SHP77 treated with DMSO at 0.1 percent for 48 hours (cell line): ENCODE measurements around the gene PAX5.

Experiments
- DNase-seq: peaks from one replicate; lab custom pipeline; 2025; lab: John Stamatoyannopoulos, UW

Gene PAX5

DNA sequence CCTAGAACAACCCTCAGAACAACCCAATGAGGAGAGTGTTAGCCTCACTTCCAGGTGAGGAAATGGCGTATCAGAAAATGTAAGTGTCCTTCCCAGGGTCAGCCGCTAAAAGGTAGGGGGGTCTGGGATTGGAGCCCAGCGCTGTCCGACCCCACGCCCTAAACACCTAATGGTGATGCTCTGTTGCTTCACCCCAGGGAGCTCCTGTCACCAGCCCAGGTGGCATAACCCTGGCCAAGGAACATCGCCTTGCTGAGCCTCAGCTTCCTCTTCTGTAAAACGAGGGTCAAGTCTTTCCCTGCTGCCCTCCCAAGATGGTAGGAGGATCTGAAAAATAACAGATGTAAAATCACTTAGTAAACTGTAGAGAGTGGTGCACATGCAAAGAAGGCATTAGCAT, 132.5 kb downstream of the PAX5 start:
- DNase-seq: no peak

DNA sequence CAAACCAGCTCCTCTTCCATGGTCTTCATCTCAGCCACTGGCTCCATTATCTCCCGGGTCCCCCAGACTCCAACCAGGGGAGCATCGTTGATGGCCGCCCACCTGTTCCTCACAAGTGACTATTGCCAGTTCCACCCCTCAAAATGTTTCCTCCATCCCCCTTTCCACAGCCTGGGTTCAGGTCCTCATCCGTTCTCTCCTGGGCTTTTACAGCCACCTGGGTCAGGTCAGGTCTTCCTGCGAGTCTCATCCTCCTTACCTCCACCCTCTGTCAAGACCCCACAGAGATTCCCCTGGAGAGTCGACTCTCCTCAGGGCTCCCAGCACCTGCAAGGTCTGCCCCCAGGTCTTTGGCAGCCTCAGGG, 133.2 kb downstream of the PAX5 start:
- DNase-seq: no peak

DNA sequence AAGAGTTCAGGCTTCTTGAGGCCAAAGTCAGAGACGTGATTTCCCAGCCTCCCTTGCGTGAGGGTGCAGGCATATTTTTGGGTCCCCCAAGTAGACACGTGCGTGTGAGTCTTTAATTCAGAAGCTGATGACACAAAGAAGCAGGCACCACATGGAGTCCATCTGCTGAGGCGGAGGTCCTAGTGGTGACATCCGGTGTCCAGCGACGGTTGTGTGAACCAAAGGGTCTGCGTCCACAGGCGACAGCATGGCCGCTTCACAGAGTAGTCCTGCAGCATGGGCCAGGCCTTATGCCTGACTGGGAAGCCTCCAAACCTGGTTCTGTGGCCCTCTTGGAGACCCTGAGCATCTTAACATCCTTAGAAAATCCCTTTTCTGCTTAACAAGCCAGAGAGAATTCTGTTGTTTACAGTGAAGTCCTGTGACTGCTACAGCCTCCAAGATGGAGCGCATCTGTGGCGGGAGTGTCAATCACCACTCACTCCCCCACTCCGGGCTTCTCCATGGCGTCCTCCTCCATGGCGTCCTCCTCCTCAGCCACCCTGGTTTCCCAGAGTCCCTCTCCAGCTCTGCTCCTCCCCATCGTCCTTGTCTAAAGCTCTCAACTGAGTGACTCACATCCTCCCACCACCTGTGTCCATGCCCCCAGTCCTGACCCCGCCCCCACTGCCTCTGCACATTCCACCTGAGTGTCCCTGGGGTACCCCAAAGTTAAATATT, 133.8 kb downstream of the PAX5 start:
- DNase-seq: no peak

DNA sequence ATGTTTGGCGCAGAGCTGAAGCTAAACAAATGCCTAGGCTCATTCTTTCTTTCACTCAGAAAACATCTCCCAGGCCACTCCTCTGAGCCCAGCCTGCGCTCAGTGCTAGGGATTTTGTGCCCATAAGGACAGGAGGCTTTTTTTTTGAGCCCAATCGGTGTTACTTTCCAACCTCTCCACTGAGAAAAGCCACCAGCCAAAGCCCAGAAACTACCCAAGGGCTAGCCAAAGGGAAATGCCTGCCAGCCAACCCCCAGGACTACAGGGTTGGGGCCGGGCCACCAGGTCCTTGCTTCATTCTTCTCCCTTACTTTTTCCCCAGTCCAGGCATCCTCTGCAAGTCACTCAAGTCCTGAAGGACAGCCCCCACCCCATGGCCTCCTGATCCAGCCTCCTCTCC, 134.7 kb downstream of the PAX5 start:
- no peak for DNase-seq

DNA sequence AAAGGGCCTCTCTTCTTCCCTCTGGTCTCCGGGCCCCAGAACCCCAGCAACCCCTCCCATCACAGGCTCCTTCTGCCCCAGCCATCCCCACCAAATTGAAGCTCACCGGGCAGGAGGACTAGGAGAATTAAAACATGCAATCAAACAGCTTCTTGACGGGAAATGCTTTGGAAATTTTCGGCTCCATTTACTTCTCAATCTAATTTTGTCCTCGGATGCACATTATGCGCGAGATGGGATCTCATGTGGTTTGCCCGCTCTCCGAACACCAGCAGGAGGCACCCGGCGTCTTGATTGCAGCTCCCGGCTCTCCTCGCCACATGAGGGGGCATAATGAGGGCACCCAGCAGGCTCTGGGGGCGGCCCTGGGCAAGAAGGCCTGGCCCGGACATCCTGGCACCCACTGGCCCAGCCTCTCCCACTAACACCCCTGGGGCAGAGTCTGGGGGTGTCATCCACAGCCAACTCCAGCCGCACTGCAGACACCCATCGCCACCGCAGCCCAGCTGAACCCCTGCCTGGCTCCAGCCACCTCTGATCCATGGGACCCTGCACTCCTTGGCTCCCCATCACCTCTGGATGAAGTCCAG, 135.5 kb downstream of the PAX5 start:
- no peak for DNase-seq

DNA sequence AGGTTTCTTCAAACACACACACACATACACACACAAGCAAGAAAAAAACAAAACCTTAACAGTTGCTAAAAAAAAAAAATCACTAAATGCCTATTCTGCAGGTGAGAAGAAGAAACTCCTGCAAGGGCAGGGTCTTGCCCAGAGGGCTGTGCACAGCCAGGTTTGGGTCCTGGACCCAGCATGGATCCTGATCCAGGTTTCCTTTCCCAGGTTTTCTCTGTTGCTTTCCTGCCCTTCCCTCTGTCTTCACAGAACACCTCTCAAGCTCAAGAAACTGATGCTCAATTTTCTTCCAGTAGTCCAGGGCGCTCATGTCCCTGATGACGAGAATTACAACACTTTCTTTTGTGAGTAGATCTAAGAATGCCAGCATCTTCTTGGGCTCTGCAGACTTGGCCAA, 136.6 kb downstream of the PAX5 start:
- DNase-seq: no peak

DNA sequence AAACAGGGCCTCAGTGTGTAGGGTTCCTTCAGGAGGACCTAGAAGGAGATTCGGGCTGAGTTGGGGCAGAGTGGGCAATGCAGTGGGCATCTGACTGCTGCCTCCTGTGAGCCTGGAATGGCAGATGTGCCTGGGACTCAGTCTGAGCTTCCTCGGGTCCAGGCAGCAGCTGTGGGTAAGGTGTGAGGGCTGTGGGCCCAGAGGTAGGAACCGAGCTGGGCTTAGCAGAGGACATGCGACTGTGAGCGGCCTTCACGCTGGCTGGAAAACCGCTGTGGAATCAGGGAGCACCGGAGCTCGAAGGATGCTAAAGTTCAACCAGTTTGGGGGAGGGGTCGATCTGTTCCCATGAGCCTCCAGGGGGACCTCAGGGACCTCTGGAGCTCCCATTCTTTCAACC, 137.0 kb downstream of the PAX5 start:
- DNase-seq: no peak

DNA sequence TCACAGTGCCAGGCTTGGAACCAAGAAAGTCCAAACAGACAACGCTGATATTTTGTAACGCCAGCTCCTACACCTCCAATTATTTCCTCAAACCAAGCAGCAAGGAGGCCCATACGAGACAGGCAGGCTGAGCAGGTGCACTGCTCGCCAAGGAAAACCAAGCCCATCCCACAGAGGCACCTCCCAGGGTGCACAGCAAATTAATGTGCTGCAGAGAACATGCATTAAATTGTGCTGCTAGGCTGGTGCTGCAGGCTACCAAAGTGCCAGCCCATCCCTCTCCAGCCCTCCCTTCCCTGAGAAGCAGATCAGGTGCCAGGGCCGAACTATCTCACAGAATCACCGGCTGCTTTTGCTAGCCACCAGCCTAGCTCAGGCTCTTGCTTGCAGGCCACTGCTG, 137.8 kb downstream of the PAX5 start:
- no peak for DNase-seq

DNA sequence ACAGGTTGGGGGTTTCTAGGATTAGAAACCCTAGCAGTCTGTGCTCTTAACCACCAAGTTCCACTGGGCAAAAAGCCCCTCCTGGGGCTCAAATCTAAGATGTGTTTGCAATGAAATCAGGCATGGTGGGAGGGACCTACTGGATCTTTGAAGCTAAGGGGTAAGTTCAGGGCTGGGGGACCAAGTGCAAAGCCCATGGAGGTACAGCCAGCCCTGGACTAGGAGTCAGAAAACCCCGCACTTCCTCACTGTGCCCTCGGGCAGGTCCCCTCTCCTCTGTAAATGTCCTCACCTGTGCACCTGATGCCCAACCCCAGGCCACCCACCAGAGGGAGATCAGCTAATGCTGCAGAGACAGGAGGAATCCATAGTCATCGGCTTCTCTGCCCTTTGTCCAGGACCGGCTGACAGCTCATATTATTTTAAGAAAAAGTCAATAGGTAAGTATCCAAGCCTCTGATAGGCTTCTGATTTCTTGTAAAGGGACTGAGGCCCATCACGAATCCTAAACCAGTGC, 138.3 kb downstream of the PAX5 start:
- no peak for DNase-seq

DNA sequence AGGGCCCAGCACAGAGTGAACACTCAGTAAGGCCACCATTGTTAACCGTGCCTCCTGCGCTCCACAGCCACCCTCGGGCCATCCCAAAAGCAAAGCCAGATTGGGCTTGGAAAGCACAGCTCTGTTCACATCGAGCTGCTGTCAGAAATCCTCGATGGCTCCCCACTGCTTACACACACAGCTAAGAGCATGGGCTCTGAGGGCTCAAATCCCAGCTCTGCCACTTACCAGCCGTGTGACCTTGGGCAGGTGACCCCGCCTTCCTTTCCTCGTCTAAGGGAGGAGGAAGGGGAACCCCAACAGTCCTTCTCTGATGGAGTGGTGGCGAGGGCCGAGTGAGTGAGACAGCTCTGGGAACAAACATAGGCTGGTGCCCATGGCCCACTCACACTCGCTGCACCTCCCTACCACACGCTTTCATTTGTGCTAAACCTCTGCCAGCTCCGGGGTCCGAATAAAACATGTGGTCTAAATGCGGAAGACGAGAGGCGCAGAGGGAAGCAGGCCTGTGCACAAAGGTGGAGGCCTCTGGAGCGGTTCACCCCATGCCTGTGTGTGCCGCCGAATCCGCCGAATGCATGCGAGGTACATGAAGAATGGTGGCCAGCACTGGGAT, 139.3 kb downstream of the PAX5 start:
- no peak for DNase-seq

DNA sequence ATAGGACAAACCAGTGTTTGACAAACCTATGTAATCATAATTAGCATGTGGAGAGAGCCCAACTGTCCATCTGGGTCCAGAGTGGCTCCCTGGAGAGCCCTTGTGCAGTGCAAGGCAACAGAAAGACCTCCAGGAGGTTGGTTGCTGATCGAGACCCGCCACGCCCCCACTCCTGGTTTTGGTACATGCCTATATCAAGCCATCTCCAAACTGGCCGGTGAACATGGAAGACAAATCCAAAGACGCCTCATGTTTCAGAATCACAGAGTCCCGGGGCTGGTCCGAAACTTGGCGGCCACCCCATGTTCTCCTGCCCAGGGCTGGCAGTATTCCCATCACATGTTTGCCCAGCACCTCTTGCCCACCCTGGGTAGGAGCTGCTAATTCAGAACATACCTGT, 140.2 kb downstream of the PAX5 start:
- DNase-seq: no peak

DNA sequence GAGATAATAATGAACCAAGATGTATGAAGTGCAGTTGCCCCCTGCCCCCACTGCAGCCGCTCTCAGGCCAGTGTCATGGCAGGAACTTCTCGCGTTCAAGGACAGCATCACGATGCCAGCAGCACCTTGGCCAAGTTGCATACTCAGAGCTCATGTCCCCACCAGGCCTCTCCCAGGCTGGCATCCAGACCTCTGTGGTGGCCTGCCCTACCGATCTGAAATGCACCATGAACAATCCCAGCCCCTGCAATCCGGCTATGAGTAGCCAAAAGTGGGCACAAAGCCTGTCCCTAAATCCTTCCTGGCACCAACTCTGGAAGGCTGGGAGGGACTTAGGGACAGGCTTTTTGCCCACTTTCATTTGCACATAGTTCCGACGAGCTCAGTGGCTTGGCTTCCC, 140.9 kb downstream of the PAX5 start:
- DNase-seq: no peak

DNA sequence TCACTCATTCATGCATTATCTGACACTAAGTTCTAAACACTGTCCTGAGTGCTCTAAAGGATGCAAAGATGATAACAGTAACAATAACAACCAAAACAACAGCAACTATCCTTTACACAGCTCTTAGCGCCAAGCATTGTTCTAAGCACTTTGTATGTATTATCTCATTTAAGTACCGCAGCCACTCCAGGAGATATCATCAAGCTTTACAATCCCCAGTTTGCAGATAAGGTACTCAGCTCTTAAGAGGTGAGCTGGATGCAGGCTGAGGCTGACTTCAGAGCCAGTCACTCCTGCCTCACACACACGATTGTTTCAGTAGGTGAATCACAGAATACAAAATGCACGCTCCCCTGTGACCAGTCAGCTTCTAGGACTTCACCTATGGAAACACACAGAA, 141.8 kb downstream of the PAX5 start:
- DNase-seq: no peak

DNA sequence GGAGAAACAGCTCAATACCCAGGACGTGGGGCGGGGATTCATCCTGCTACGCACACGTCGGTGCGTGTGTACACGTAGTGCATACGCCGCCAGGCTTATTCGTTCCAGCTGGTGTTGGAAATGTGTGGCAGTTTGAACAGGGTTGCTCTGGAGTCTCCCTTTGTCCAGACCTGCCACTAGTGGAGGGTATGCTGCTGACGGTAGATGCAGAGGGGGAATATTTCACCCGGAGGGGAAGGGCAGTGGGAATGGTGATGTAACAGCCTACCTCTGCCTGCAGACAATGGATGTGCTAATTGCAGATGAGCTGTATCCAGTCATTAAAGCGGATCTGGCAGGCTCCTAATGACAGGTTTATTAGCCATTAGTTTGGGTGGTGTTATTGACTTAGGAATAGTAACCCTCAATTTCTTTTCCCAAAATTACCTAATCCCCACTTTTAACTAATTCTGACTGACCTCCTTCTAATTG, 142.7 kb downstream of the PAX5 start:
- no peak for DNase-seq

DNA sequence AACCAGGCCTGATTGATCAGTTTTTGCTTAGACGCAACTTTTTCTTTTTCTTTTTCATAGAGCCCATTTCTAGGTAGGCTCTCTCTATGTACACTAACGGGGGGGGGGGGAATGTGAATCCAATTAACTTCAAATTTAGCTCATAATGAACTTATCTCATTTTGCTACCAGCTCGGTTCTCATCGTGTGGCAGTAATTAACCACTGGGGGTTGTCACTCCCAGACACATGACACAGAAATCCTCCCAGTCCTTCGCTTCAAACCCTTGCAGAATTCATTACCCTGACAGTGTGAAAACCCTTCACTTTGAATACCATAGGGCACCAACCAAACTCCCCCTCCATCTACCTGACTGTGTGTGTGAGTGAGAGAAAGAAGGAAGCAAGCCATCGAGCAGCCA, 144.2 kb downstream of the PAX5 start:
- DNase-seq: no peak

DNA sequence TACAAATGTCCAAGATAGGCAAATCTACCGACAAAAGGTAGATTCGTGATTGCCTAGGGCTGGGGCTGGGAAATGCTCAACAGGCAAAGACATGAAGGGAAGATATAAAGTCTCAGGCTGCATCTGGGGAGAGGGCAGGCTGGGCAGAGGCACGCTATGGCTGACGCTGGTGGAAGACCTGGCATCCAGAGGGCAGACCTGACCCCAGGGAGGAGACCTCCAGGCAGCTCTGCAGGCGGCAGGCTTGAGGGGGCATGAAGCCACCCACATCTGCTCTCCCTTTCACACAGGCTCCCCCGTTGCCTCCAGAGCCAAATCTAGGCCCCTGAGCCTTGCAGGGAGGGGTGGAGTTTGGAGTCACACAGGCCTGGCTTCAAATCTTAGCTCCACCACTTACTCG, 145.5 kb downstream of the PAX5 start:
- DNase-seq: no peak

DNA sequence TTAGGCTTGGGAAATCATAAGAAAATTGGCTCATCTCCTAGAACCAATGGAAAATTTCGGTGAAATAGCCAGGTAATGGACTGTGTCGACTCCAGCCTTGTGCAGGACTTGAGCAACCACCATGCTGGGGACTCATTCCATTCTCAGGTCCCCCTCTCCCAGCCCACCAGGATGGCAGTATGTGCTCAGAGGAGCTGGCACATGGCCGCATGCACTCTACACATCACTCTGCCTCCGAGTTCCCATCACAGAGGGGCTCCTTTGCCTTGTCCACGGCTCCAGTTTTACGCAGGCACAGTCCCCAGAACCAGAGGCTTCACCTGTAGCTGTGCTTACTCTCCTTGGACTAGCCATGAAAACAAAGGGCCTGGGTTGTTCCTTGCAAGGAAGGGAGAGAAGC, 149.3 kb downstream of the PAX5 start:
- DNase-seq: no peak

DNA sequence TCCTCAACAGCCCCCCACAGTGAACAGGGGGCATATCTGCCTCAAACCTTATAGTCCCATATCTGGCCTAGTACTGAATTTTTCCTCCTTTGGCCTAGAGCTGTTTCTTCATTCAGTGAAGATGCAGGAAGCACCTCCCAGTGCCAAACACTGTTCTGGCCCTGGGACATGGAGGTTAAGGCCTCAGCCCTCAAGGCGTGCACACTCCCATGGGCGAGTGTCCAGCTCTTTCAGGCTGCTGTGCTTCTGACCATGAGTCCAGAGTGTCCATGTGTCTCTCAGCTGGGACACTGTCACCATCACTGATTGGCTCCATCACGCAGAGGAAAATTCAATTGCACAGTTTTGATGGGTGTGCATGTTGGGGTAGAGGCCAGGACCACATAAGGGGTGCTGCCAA, 151.5 kb downstream of the PAX5 start:
- no peak for DNase-seq

DNA sequence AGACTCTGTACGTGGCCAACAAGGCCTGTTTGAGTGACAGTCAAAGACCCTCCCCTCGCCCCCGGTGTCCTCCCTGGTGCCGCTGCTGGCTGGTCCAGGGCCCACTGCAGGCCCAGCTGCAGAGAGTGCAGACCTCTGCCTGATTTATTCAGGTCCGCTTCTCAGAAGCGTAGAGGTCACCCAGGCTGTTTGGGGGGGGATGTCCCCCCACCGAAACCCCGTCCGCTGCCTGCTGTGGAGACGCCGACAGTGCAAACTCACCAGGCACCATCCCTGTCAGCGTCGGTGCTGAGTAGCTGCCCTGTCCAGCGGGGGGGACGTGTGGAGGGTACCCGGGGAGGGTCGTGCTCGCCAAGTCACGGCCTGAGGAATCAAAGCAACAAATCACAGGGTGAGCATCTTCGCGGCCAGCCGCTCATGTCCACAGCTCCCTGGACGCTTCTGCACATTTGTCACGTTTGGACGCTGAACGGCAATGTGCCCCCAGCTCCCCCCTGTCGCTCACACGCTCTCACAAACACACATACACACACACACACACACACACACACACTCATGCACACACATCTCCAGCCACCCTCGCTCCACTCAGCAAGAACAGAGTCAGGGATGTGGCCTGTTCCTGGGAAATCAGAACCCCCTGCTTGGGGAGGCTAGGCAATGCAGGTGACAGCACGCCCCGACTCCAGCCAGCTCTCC, 152.2 kb downstream of the PAX5 start:
- DNase-seq: no peak

DNA sequence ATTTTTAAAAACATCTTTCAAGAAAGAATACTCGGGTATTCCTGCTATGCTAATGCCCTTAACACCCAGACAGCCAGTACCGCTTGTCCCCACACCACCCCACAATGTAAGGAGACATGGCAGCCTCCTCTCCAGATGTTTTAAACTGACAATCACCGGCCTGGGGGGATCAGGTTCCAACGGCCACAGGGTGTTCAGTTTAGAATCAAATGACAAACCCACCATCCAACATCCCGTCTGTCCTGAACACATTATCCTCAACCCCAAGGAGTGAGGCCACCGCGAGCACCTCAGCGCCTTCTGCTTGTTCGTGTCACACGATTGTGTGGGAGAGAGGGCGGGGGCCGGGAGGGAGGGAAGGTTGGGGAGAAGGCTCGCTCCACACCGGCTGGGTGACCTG, 152.8 kb downstream of the PAX5 start:
- DNase-seq: no peak

DNA sequence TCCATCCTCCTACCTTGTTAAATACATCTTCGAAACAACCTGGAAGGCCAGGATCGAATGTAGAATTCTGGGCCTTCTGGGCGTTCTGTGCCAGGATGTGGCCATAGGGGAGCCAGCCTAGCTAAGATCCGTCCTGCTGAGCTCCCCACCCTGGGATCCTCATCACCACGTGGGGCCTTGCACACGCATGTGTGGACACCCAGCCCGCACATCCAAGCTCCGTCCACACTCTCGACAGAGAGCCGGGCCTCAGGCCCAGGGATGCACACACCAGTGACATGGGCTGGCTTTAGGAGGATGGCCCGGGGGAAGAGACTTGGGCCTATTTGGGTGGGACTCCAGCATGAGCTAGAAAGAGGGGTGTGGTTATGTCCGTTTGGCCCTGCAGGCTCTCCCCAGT, 154.0 kb downstream of the PAX5 start:
- DNase-seq: no peak

DNA sequence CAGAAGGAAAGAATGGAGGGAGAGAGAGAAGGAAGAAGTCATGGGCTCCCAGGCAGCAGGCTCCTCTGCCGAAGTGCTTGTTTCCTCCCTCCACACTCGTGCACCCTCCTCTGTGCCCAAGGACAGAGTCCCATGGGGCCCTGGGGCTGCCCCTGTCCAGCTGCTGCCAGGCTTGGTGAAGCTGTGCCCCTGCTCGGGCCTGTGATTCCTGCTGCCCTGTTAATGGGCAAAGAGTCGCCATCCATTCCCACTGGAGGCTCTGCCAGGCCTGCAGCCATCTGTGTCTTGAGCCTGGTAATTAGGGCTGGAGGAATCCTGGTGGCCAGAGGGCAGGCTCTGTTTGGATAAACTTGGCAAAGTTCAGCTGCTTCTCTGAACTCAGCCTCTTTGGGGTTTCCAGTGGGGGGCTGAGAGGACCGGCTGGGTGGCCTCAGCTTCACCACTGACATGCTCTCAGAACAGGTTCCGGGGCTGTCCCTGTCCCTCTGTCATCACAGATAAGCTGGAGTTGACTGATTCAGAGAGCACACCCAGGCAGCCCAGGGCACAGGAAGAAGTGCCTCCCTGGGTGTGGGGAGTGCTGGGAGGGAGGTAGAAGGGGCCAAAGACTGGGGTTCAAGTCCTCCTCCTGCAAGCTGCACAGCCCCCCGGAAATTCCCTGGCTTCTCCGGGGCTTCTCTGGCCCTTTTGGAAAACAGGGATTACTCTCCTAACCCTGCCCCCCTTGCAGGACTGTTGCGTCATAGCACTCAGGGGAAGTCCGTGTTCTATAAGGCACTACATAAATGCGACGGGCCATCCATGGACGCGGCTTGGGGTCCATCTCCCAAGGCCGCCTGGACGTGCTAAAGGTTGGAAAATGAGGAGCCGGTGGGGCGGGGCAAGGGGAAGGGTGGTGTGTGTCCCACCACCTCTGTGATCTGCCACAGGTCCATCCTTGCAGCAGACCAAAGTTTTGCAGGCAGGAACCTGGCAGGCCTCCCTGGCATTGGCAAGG, 154.8 kb downstream of the PAX5 start:
- no peak for DNase-seq
